ENCODE results near the gene BOD1. TPM values are rescaled to one million over a fixed set of nuclear protein-coding genes. Genes with fewer than 3 reads are reported as not detected.

The BOD1 gene
- total and polyA plus RNA-seq, 9 of the 15 experiments (the other 6 are each of a cell fraction or from before 2014, with no cell fraction given): 10.1 to 31.6 (median 22.6) TPM

- TF ChIP-seq TOE1 (IDR thresholded peaks at IDR 0.05; ENCODE audit: borderline replicate concordance) (no peak), TOE1 (CRISPR knock-in tag; IDR thresholded peaks at IDR 0.05; ENCODE audit: borderline replicate concordance, low read depth) (no peak), HDAC3 (IDR thresholded peaks at IDR 0.05; ENCODE audit: borderline replicate concordance, partially characterized antibody) (no peak), MTA2 (IDR thresholded peaks at IDR 0.05; ENCODE audit: low read depth) (no peak), GTF2E2 (tag; IDR thresholded peaks at IDR 0.05) (no peak), ZNF696 (CRISPR knock-in tag; conservative IDR thresholded peaks at IDR 0.05) (no peak), POLR2G (IDR thresholded peaks at IDR 0.05; ENCODE audit: low read depth, low read length) (peak; percentile 61; the same call in 1 of the 2 replicates), TARDBP (IDR thresholded peaks at IDR 0.05) (no peak), MED1 (CRISPR knock-in tag; IDR thresholded peaks at IDR 0.05; ENCODE audit: borderline replicate concordance) (no peak), ZNF311 (CRISPR knock-in tag; IDR thresholded peaks at IDR 0.05) (no peak), USF2 (CRISPR knock-in tag; IDR thresholded peaks at IDR 0.05) (peak; percentile 74), ZBTB9 (CRISPR knock-in tag; IDR thresholded peaks at IDR 0.05) (no peak), ADNP (tag; IDR thresholded peaks at IDR 0.05) (no peak), KHSRP (IDR thresholded peaks at IDR 0.05) (no peak), SRSF1 (IDR thresholded peaks at IDR 0.05; ENCODE audit: low read depth, low read length) (no peak), PTBP1 (IDR thresholded peaks at IDR 0.05; ENCODE audit: low read depth, low read length) (no peak), CBX5 (IDR thresholded peaks at IDR 0.05; ENCODE audit: borderline replicate concordance, low read depth) (no peak)
Measured at GRCh38 chr5:173615884-173616576, 420 bp downstream of the BOD1 start (continued).

Measured in K562 (cell line).